H7 (cell line): ENCODE measurements around the gene TMEM52. TPM values are rescaled to one million over a fixed set of nuclear protein-coding genes. Genes with fewer than 3 reads are reported as not detected.
A peak's percentile ranks its signal among the peaks of the same experiment; 100 is the strongest.
"Not testable (repeated sequence)": the region's sequence is repeated elsewhere in the genome, so short reads cannot be mapped to it uniquely, and the experiment has no call there.

Experiments used
- DNase-seq: peaks from one replicate; pipeline ENCODE4 v3.0.0; 2012
- H3K27me3 ChIP-seq: 2 replicates; pipeline ENCODE4 v1.6.0; 2011; ENCODE audit warnings: mild to moderate bottlenecking, low read length; ENCODE audit not compliant: control insufficient read depth, insufficient read depth
- H3K36me3 ChIP-seq: replicated peaks from 2 replicates; pipeline ENCODE4 v1.5.1; 2011; ENCODE audit warnings: low read length; ENCODE audit not compliant: control insufficient read depth, insufficient read depth
- H3K4me3 ChIP-seq: 2 replicates; pipeline ENCODE4 v1.5.1; 2011; ENCODE audit warnings: low read depth, mild to moderate bottlenecking, control low read depth, low read length, moderate library complexity; ENCODE audit not compliant: insufficient read depth
- total RNA-seq: library from RNA; depleted of rRNA; stranded (reverse); fragments of >200 nt; shearing (Covaris generic); gene quantifications from 2 replicates; pipeline ENCODE4 v1.2.3, GENCODE V29; 2014

The TMEM52 gene
- total RNA-seq, 1 experiment from 2014 or later: 24.1 TPM

DNA sequence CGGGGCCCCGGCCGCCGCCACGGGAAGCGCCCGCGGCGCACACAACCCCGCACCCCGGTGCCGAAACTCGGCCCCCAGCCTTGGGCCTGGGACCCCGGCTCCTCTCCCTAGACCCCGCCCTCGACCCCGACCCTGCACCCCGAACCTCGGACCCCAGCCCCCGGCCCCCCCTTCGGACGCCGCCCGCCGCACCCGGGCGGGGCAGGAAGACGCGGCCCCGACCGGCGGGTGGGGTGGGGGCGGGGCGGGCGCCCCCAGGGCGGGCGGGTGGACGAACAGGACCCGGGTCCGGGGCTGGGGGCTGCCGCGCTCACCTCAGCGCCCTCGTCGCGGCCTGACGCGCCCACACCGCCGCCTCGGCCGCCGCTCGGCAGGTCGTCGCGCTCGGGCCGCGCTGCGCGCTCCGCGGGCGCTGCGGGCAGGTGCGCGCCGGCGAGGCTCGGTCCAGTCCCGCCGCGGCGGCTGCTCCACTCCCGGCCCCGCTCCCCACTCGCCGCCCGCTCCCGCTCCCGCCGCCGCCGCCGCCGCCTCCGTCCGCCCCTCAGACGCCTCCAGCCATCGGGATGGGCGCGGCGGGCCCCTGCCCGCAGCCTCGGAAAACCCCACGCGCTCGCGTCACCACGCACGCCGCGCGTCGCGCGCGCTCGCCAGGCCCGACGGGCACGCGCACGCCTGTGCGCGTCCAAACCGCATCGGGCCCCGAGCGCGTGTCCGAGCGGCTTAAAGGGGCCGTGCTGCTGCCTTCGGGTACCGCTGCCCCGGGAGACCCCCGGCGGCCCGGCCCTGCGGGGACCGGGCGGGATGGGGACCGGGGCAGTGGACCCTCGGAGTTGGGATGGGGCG lies 28.4 kb downstream of the TMEM52 start, which contains the start of gene GNB1:
TSS of gene GNB1 (minus strand) at position 582 of the 843 bp plus-strand sequence. CDS start 65,634 bp downstream, outside the sequence.
- DNase-seq: peak; percentile 97
- H3K4me3 ChIP-seq: peak within 1 kb of the TSS; percentile 100
- H3K36me3 ChIP-seq: no peaks in the 10 kb centered on the region
- no peaks in the 10 kb centered on the region for H3K27me3 ChIP-seq

DNA sequence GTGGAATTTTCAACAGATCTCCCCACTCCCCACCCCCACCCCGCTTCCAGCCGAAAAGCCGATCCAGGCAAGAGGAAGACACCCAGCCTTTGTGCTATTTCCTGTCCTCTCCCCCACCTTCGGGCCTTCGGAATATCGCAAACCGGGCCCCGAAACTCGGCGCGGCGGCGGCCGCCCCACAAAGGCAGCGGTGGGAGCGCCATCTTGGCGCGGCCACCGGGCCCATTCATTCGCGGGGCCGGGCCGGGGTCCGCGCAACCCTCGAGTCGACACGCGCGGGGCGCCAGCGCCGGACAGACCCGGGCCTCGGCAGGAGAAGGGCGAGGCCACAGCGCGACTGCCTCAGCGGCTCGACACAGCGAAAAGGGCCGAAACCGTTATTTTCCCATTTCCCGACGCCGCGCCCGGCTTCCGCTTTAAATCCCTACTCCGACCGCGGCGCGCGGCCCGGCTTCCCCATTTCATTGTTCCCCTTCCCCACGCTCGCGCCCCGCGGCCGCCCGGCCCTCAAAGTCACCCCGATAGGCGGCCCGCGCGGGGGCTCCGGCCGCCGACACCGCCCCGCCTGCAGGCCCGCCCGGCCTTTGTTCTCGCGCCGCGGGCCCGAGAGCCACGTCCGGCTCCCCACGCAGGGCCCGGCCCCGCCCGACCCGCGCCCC lies 29.1 kb downstream of the TMEM52 start:
- peak; percentile 85 for DNase-seq
- Histone ChIP-seq H3K4me3 (peak overlapping the region; percentile 100), H3K36me3 (no peaks in the 10 kb centered on the region), H3K27me3 (no peaks in the 10 kb centered on the region)

DNA sequence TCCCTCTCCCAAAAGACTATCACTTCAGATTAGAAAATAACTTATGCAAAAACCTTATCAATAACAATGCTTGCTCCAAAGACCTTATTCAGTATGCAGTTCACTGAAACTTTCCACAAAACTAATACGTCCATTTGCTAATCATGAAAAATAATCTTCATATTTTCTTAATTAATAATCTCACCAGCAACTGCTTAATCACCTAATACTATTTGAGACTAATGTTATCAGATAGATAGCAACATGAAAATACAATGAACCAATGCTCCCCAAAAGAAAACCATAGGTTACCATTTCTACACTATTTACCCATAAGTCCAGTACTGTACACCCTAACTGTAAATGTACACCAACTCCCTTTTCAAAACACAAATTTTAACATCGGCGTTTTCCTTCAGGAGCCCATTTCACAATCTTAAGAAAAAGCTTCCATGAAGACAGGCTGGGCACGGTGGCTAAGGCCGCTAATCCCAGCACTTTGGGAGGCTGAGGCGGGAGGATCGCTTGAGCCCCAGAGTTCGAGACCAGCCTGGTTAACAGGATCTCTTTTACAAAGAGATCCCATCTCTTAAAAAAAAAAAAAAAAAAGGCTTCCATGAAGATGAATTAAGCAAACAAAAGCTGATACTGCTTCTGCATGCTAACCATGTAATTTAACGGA lies 29.9 kb downstream of the TMEM52 start:
- Histone ChIP-seq H3K27me3 (no peaks in the 10 kb centered on the region), H3K4me3 (peak overlapping the region; percentile 100), H3K36me3 (no peaks in the 10 kb centered on the region)
- DNase-seq: no peak

DNA sequence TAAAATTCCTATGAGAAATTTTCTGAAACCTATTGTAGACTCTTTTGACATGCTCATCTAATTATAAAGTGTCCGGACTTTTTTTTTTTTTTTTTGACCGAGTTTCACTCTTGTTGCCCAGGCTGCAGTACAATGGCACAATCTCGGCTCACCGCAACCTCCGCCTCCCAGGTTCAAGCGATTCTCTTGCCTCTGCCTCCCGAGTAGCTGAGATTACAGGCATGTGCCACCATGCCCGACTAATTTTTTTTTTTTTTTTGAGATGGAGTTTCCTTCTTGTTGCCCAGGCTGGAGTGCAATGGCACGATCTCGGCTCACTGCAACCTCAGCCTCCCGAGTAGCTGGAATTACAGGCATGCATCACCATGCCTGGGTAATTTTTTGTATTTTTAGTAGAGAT lies 35.2 kb downstream of the TMEM52 start:
- H3K36me3 ChIP-seq, DNase-seq, H3K4me3 ChIP-seq, H3K27me3 ChIP-seq: not testable (repeated sequence)

DNA sequence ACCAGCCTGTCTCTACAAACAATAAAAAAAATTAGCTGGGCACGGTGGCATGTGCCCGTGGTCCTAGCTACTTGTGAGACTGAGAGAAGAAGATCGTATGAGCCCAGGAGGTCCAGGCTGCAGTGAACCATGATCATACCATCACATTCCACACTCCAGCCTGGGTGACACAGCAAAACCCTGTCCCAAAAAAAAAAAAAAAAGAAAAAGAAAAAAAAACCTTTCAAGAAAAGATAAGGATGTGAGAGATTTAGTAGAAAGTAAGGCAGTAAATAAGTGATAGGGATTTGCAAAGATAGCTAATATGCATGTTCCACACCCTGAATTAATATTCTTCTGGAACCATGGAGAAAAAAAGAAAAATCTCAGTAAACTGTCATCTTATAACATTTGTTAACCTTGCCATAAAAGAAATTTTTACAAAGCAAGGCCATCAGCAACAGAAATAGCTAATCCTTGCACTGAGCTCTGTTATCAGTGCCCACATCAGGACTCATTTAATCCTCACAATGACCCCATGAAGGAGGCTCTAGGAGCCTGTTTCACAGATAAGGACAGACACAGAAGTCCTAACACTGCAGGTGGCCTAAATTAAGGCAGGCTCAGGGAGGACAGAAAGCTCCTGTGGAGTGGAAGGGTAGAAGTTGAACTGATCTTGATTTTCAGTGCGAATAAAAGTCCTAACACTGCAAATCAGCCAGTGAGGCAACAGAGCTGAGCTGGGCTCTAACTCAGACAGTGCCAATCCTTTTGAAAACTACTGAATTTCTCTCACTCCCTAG lies 35.8 kb downstream of the TMEM52 start:
- H3K36me3 ChIP-seq: no peaks in the 10 kb centered on the region; the same call in 1 of the 2 replicates
- no peak overlapping the region for H3K4me3 ChIP-seq
- no peak for DNase-seq
- no peaks in the 10 kb centered on the region for H3K27me3 ChIP-seq

DNA sequence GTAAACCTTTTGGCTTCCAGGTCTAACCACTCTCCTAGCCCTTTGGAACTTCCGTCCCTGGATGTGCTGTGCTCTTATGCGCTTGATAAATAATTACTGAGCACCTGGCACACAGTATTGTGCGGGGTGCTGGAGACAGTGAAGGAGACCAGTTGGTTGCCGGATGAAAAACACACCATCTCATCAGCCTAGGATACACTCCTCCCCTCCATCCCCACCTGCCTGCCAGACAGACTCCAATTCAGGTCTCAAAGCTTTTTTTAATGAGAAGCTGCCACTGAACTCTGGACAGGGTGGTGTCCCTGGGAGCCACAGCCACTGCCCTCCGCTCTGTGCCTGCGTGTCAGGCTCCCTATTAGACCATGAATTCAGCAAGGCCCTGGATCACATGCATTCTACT lies 37.4 kb downstream of the TMEM52 start:
- DNase-seq: no peak
- no peaks in the 10 kb centered on the region; the same call in 1 of the 2 replicates for H3K36me3 ChIP-seq
- H3K4me3 ChIP-seq: no peak overlapping the region
- H3K27me3 ChIP-seq: no peaks in the 10 kb centered on the region

DNA sequence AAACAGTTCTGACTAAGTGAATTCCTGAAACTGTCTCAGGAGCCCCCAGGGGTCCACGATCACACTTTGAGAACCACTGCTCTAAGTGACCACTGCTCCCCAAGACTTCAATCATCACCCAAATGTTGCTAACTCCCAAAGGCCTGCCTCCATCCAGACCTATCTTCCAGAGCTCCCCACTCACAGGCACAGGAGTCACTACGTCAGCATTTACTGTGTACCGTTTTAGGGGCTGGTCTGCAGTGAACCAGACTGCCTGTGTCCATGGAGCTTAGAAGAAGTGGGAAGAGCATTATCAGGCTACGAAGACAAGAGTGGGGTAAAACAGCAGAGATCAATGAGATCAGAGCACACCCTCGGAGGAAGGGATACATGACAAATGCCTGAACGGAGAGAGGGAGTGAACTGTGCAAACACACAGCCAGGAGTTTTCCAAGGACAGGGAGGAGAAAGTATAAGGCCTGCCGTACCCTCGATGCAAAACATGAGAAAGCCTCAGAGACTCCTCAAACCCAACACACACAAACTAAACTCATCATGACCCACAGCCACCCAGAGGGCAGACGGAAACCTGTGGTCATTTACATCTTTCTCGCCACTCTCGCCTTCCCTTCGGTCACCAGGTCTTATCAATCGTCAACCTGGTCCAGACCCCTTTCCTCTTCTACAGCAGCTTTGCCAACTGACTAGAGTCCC lies 38.3 kb downstream of the TMEM52 start:
- Histone ChIP-seq H3K27me3 (no peaks in the 10 kb centered on the region), H3K4me3 (no peak overlapping the region), H3K36me3 (peaks cover 7% of the 10 kb centered on the region)
- DNase-seq: no peak

DNA sequence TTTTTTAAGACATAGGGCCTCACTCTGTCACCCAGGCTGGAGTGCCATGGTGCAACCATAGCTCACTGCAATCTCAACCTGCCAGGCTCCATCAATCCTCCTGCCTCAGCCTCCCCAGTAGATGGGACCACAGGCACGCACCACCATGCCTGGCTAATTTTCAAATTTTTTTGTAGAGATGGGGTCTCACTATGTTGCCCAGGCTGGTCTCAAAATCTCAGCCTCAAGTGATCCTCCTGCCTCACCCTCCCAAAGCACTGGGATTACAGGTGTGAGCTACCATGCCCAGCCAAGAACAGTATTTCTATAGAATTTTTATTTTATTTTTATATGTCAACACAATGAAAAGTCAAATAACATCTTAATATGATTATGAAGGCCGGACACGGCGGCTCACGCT lies 39.1 kb downstream of the TMEM52 start:
- no peaks in the 10 kb centered on the region for H3K27me3 ChIP-seq
- peaks cover 10% of the 10 kb centered on the region for H3K36me3 ChIP-seq
- H3K4me3 ChIP-seq: no peak overlapping the region
- no peak for DNase-seq

DNA sequence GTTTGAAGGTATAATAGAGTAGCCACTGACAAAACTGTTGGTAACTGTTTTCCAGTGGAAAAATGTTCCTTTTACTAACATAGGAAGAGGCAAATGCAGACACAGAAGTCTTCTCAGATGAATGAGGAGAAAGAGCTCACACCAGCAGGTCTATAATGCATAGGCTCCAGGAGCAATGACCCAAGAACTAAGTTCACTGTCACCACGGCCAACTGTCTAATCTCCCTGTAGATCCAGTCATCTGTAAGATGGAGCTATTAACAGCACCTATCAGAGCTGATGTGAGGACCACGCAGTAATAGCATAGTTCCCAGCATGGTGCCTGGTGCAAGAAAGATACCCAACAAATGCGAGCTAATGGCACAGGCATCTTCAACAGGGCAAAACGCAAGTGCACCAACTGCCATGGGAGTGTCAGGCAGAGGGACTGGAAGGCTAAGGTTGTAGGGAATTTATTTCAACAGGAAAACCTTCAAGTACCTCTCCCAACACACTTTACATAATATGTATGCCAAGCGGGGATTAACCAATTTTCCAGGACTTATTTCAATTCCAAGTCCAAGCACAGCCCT lies 41.1 kb downstream of the TMEM52 start:
- H3K27me3 ChIP-seq: no peaks in the 10 kb centered on the region
- no peak overlapping the region for H3K4me3 ChIP-seq
- peaks cover 12% of the 10 kb centered on the region for H3K36me3 ChIP-seq
- no peak for DNase-seq

DNA sequence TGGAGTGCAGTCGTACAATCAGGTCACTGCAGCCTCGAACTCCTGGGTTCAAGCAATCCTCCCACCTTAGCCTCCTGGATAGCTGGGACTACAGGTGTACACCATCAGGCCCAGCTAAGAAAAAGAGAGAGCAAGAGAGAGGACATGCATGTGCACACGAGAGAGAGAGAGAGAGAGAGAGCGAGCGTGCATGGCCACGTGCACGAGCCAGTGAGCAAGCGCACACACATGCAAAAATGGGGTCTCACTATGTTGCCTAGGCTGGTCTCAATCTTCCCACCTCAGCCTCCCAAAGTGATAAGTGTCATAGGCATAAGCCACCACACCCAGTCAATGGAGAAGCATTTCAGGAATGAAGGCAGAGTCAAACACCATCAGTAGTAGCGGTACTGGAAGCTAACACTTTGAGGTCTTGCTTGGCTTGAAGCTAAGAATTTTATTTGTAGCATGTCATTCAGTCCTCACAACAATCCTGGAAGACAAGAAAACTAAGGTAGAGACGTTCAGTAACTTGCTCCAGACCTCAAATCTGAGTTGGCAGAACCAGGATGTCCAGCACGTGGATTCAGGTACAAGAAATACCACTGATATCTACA lies 42.6 kb downstream of the TMEM52 start:
- no peaks in the 10 kb centered on the region for H3K27me3 ChIP-seq
- DNase-seq: no peak
- H3K36me3 ChIP-seq: peaks cover 12% of the 10 kb centered on the region
- no peak overlapping the region for H3K4me3 ChIP-seq

DNA sequence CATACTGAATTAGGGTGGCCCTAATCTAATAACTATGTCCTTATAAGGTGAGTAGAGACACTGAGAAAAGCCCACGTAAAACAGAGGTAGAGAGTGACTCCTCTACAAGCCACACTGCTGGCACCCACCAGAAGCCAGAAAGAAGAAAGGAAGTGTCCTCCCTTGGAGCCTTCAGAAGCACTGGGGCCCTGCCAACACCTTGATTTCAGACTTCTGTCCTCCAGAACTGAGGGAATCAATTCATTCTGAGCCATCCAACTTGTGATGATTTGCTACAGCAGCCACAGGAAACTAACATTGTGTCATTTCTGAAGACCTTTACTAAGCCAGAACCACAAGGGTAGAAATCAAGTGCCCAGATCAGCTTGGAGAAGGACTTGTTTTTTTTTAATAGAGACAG lies 43.1 kb downstream of the TMEM52 start:
- Histone ChIP-seq H3K4me3 (no peak overlapping the region), H3K36me3 (peaks cover 12% of the 10 kb centered on the region), H3K27me3 (no peaks in the 10 kb centered on the region)
- DNase-seq: no peak

DNA sequence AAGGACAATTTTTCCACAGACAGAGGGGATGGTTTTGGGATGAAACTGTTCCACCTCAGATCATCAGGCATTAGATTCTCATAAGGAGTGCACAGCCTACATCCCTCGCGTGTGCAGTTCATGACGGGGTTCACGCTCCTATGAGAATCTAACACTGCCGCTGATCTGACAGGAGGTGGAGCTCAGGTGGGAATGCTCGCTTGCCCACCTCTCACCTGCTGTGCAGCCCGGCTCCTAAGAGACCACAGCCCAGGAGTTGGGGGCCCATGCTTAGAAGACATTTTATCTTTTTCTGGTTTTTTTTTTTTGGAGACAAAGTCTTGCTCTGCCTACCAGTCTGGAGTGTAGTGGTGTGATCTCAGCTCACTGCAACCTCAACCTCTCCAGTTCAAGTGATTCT lies 44.2 kb downstream of the TMEM52 start:
- Histone ChIP-seq H3K36me3 (peaks cover 12% of the 10 kb centered on the region), H3K4me3 (no peak overlapping the region), H3K27me3 (no peaks in the 10 kb centered on the region)
- DNase-seq: no peak

DNA sequence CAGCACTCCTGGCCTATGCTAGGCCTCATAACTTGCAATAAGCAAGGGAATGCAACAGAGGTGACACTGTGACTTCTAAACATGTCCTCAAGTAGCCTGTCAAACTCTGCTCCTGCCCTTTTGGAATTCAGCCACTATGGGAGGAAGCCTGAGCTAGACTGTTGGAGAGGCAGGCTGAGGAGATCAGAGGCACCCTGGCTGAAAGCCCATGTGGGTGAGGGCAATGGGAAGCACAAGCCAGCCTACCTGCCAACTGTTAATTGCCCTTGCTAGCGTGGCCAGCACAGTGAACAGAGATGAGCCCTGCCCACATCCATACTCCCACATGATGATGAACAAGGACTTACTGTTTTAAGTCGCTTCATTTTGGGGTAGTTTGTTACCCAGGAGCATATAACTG lies 45.9 kb downstream of the TMEM52 start:
- Histone ChIP-seq H3K36me3 (peaks cover 12% of the 10 kb centered on the region), H3K4me3 (no peak overlapping the region), H3K27me3 (no peaks in the 10 kb centered on the region)
- no peak for DNase-seq
